AG09309 (cell line): ENCODE measurements around the gene PPP2R3B.

Experiments
- DNase-seq: peaks from one replicate; pipeline ENCODE4 v3.0.0-alpha.2; 2010; ENCODE audit warnings: low read depth
- H3K4me3 ChIP-seq: 2 replicates; pipeline ENCODE4 v1.5.1; 2011; ENCODE audit warnings: mild to moderate bottlenecking, low read depth, low read length, moderate library complexity; ENCODE audit not compliant: control insufficient read depth
- CTCF ChIP-seq: IDR thresholded peaks from 2 replicates; pipeline ENCODE4 v1.5.1; 2011; ENCODE audit warnings: mild to moderate bottlenecking, low read depth, low read length, inconsistent platforms; ENCODE audit not compliant: insufficient read depth, control insufficient read depth; ENCODE audit errors: missing control alignments

The PPP2R3B gene

DNA sequence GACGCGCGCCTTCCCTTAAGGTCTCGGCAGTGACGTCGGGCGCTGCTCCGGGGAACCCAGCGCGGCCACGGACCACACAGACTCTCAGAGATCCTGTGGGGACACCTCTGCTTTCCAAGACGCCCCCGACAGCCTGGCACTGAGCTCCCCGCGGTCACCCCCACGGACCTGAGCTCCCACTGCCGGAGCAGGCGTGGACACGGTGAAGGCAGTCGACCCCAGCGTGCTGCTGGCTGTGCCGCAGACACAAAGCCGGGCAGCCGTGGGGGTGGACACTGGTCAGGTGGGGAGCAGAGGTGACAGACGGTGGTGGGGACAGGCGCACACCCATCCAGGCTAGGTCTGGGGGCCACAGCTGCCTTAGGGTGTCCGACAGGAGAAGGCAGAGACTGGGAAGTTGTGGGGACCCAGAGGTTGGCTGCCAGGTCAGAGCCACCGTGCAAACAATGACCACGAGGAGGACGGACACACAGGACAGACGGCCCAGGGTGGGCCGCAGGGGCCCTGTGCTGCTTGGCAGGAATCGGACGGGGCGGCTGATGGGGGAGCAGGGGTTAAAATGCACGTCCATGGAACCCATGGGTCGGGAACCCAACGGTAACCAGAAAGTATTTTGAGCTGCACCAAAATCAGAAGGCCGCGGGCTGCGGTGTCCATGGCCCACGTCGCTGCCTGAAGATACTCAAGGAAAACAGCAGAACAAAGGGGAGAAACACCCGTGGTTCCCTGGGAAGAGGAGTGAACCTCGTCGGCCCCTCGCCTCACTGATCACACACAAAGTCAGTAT lies 51.5 kb downstream of the PPP2R3B start:
- DNase-seq = no peak
- TF ChIP-seq CTCF = no peak
- no peak overlapping the region for H3K4me3 ChIP-seq

DNA sequence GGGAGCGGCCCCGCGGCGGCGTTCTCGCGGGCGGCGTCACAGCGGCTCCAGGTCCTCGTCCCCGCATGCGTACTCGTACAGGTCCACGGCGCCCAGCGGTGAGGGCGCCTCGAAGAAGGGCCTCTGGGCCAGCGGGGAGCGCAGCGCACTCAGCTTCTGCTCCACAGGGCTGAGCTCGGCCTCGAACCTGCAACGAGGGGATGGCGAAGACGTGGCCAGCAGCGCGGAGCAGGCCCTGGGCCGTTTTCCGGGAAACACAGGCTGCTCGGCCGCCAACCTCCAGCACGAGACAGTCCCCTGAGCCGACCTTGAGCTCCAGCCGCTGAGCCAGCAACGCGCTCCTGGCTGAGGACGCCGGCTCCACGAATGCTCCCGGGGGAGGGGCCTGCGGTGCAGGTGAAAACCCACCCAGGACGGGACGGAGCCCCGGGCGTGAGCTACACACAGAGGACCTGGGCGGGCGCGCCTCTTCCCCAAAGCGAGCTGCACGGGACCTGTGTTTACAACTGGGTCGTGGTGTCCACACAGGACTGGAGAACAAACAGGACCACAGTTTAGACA lies 52.3 kb downstream of the PPP2R3B start:
- no peak for TF ChIP-seq CTCF
- DNase-seq = no peak
- no peak overlapping the region for H3K4me3 ChIP-seq

GRCh38 chrX:333611-334311 lies 52.9 kb downstream of the PPP2R3B start:
- DNase-seq = no peak
- H3K4me3 ChIP-seq = no peak overlapping the region
- no peak for TF ChIP-seq CTCF

DNA sequence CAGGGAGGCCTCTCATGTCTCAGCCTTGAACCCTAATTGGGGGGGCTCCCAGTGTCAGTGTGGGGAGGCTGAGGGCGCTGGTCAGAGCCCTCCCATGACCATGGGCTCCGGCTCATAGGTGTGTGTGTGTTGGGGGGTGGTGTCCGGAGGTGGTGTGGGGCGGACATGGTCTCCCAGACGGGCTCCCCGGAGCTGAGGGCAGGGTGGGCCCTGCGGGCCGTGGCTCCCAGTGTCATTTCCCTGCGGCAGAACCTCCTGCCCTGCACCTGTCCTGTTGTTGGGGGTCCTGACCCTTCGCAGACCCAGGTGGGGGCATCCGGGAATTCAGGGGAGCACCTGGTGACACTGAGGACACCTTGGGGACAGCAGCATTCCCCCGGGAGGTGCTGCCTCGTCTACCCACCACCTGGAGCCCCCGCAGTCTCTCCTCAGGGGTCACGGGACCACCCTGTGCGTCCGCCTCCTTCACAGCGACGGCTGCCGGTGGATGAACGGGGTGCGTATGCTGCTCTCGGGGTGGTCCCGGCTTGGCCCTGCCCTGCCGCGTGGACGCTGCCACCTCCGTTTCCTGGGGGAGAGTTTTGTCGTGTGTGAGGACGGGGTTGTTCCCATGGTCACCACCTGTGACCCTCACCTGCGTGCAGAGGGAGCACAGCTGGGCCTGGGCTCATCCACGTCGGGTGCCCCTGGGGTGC lies 53.6 kb downstream of the PPP2R3B start:
- DNase-seq = no peak
- H3K4me3 ChIP-seq = no peak overlapping the region
- no peak for TF ChIP-seq CTCF

DNA sequence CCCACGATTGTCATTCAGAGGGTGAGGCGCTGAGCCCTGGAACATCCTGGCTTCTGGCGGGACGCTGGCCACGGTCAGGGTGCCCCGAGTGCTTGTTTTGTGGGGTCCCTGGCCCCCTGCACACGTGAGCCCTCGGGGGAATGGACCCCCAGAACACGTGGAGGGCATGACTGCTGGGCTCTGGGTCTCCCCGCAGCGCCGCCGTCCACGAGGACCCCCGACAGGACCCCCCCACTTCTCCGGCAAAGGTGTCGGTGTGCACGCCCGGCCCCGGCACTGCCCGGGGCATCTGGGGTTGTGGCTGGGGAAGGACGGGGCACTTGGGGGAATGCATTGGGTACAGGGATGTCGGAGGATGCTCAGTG lies 54.2 kb downstream of the PPP2R3B start:
- DNase-seq = no peak
- no peak overlapping the region for H3K4me3 ChIP-seq
- no peak for TF ChIP-seq CTCF

DNA sequence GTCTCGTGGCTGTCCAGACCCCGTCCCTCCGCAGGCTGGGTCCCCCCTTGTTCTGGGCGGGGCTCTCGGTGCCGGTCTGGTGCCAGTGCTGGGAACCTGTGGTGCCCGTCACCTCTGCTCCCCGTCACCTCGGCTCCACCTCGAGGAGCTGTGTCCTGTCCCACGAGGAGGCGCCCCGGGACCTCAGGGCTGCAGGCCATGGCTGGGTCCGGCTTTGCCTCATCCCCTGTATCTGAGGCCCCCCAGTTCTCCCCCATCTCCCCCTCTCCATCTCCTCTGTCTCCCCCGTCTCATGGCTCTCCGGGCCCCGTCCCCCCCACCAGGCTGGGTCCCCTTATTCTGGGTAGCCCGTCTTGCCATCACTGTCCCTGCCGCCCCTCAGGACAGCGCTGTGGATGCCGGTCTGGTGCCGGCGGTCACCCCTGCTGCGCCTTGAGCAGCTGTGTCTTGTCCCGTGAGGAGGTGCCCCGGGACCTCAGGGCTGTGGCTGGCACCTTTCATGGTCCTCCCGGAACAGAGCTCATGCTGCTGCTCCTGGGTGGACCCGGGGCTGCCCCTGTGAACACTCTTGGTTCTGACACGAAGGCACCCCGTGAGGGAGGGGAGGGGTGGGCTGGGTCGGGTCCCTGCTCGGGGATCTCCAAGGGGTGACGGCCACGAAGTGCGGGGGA lies 54.7 kb downstream of the PPP2R3B start:
- no peak for TF ChIP-seq CTCF
- H3K4me3 ChIP-seq = no peak overlapping the region; the same call in 1 of the 2 replicates
- no peak for DNase-seq
